ENCODE results near the gene PTK6.
A peak's percentile ranks its signal among the peaks of the same experiment; 100 is the strongest.

PTK6 gene

DNA sequence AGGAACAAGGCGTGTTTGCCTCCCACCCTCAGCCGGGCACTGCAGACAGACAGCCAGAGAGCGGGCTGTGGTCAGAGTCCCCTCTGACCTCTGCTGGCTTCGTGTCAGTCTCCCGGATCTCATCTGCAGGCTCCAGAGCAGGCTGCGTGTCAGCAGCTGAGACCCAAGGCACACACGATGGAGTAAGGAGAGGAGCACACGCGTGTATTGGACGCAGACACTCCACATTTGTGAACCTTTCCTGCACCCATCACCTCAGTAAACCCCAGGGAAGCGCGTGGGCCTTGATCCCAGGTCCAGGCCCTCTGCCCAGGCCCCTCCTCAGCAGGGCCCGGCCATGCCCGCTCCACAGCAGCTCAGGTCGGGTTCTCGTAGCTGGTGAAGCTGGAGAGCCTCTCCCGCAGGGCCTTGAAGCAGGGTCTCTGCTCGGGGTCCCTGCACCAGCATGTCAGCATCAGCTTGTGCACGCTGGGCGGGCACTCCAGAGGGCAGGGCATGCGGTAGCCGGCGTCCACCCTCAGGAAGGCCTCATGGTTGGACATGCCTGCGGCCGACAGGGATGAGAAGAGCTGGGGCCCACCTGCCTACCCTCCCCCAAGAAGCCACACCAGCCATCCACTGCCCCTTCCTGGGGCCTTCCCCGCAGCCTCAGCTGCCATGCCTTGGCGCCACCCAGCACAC, 7.9 kb downstream of the PTK6 start:
- Histone ChIP-seq H3K27ac (no peak overlapping the region), H3K4me3 (no peak overlapping the region), H3K27me3 (peaks cover 0 to 19% (median 3%) of the 10 kb centered on the region in 11 experiments; a peak in 14 of 22 replicates), H3K9me3 (replicated peaks in 1 of 11) (no peaks in the 10 kb centered on the region), H3K4me2 (no peak overlapping the region), H3K9ac (no peak overlapping the region), H3K36me3 (no peaks in the 10 kb centered on the region), H4K20me1 (peaks cover 0 to 56% (median 10%) of the 10 kb centered on the region in 11 experiments; a peak in 14 of 22 replicates), H3K4me1 (peaks cover 11 to 54% (median 37%) of the 10 kb centered on the region in 10 experiments; a peak in 19 of 20 replicates)
- no peak for TF ChIP-seq Cebpa-rat (IDR thresholded peaks at IDR 0.05)

GRCh38 chr20:63527184-63527583, 10.0 kb downstream of the PTK6 start:
- peaks cover 13 to 18% (median 16%) of the 10 kb centered on the region in 11 experiments for H3K36me3 ChIP-seq

DNA sequence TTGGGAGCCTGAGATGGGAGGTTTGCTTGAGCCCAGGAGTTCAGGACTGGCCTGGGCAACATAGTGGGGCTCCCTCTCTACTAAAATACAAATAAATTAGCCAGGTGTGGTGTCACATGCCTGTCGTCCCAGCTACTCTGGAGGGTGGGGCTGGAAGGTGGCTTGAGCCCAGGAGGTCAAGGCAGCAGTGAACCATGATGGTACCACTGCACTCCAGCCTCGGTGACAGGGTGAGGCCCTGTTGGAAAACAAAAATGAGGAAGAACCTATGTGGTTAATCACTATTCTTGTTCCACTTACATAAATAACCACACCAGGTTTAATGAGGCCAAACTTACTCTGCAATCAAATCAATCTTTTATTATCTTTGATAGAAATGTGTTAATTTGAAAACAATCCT, 11.2 kb downstream of the PTK6 start:
- Histone ChIP-seq H3K36me3 (peaks cover 16 to 20% (median 19%) of the 10 kb centered on the region in 11 experiments), H3K9ac (no peak overlapping the region), H3K4me2 (peak overlapping the region; percentile 38 to 68 (median 51); a peak in 20 of 22 replicates), H3K27ac (no peak overlapping the region), H3K4me1 (peaks cover 20 to 47% (median 36%) of the 10 kb centered on the region in 10 experiments), H3K4me3 (no peak overlapping the region), H4K20me1 (peaks cover 21 to 75% (median 37%) of the 10 kb centered on the region in 11 experiments; a peak in 21 of 22 replicates), H3K27me3 (no peaks in the 10 kb centered on the region), H3K9me3 (replicated peaks in 1 of 11) (peaks cover 8 to 12% (median 10%) of the 10 kb centered on the region in 11 experiments; a peak in 19 of 22 replicates)
- TF ChIP-seq Cebpa-rat (IDR thresholded peaks at IDR 0.05): no peak

More at GRCh38 chr20:63527184-63527583, 10.0 kb downstream of the PTK6 start:
- peaks cover 11 to 64% (median 26%) of the 10 kb centered on the region in 11 experiments; a peak in 21 of 22 replicates for H4K20me1 ChIP-seq
- H3K4me2 ChIP-seq: no peak overlapping the region
- TF ChIP-seq Cebpa-rat (IDR thresholded peaks at IDR 0.05): no peak
- peaks cover 13 to 38% (median 28%) of the 10 kb centered on the region in 10 experiments for H3K4me1 ChIP-seq
- H3K4me3 ChIP-seq: no peak overlapping the region
- H3K9ac ChIP-seq: no peak overlapping the region
- no peak overlapping the region for H3K27ac ChIP-seq
- H3K27me3 ChIP-seq: peaks cover 0 to 1% (median 0%) of the 10 kb centered on the region in 11 experiments; a peak in 1 of 22 replicates
- peaks cover 8 to 12% (median 10%) of the 10 kb centered on the region in 11 experiments; a peak in 19 of 22 replicates for H3K9me3 ChIP-seq (replicated peaks in 1 of 11)

- no peak overlapping the region for H3K9ac ChIP-seq
- H3K36me3 ChIP-seq: peaks cover 16 to 20% (median 19%) of the 10 kb centered on the region in 11 experiments
- 0 out of 22 replicates have a peak overlapping the region, but pooled peaks of 2 of the 11 experiments have one; percentile 50 to 51 for H3K4me2 ChIP-seq
- H3K9me3 ChIP-seq (replicated peaks in 1 of 11): peaks cover 8 to 12% (median 10%) of the 10 kb centered on the region in 11 experiments; a peak in 19 of 22 replicates
- no peak overlapping the region for H3K27ac ChIP-seq
- H3K27me3 ChIP-seq: no peaks in the 10 kb centered on the region
- H3K4me3 ChIP-seq: no peak overlapping the region
- H3K4me1 ChIP-seq: peaks cover 20 to 41% (median 32%) of the 10 kb centered on the region in 10 experiments
- no peak for TF ChIP-seq Cebpa-rat (IDR thresholded peaks at IDR 0.05)
- peaks cover 21 to 75% (median 38%) of the 10 kb centered on the region in 11 experiments; a peak in 21 of 22 replicates for H4K20me1 ChIP-seq
These were observed 12.0 kb downstream of the PTK6 start for GRCh38 chr20:63525185-63525584.

DNA sequence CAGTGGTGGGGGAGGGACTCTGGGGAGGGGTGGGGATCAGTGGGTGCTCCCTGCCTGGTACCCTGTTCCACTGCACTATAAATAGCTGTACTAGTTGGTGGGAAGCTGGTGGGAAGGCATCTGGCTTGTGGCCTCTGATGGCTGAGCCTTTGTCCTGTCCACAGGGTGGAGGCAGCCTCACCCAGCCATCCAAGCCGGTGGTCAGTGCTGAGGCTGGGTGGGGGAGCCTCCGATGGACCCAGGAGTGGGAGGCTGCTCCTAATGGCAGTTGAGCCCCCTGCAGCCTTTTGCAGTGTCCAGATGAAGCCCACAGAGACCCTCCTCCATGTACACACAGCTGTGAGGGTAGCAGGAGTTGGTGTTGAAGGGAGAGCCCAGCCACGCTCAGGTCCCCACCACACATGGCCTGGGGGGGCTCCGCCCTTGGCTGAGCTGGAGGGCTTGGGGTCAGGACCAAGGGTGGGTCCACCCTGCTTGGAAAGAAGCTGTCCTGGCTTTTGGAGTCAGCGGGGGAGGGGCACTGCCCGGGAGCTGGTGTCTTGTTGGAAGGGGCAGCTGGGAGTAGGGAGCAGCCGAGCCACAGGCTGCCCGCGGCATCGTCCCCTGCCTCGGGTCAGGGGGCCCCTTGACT, 14.1 kb downstream of the PTK6 start:
- Histone ChIP-seq H3K4me3 (peak overlapping the region in 1 of 10 experiments; percentile 9; a peak in 2 of 20 replicates), H3K36me3 (peaks cover 16 to 20% (median 19%) of the 10 kb centered on the region in 11 experiments), H3K4me1 (peaks cover 29 to 58% (median 49%) of the 10 kb centered on the region in 10 experiments), H3K9me3 (replicated peaks in 1 of 11) (peaks cover 8 to 12% (median 10%) of the 10 kb centered on the region in 11 experiments; a peak in 19 of 22 replicates), H3K4me2 (peak overlapping the region in 2 of 11 experiments; percentile 19 to 21; a peak in 2 of 22 replicates), H4K20me1 (peaks cover 21 to 61% (median 38%) of the 10 kb centered on the region in 11 experiments; a peak in 21 of 22 replicates), H3K27ac (no peak overlapping the region), H3K27me3 (no peaks in the 10 kb centered on the region; a peak in 1 of 22 replicates), H3K9ac (no peak overlapping the region)
- no peak for TF ChIP-seq Cebpa-rat (IDR thresholded peaks at IDR 0.05)

- H3K27ac ChIP-seq: no peak overlapping the region
- no peak for TF ChIP-seq Cebpa-rat (IDR thresholded peaks at IDR 0.05)
- peaks cover 8 to 12% (median 10%) of the 10 kb centered on the region in 11 experiments; a peak in 19 of 22 replicates for H3K9me3 ChIP-seq (replicated peaks in 1 of 11)
- H3K9ac ChIP-seq: peak overlapping the region in 9 of 11 experiments; percentile 26 to 65 (median 49); a peak in 16 of 22 replicates
- peak overlapping the region in 5 of 10 experiments; percentile 17 to 47 (median 33); a peak in 6 of 20 replicates for H3K4me3 ChIP-seq
- H3K36me3 ChIP-seq: peaks cover 16 to 20% (median 19%) of the 10 kb centered on the region in 11 experiments
- peak overlapping the region; percentile 65 to 100 (median 97); a peak in 21 of 22 replicates for H3K4me2 ChIP-seq
- peaks cover 29 to 64% (median 51%) of the 10 kb centered on the region in 10 experiments for H3K4me1 ChIP-seq
- no peaks in the 10 kb centered on the region; a peak in 1 of 22 replicates for H3K27me3 ChIP-seq
- peaks cover 21 to 56% (median 38%) of the 10 kb centered on the region in 11 experiments; a peak in 21 of 22 replicates for H4K20me1 ChIP-seq
These were observed 14.9 kb downstream of the PTK6 start for GRCh38 chr20:63522091-63522868.

DNA sequence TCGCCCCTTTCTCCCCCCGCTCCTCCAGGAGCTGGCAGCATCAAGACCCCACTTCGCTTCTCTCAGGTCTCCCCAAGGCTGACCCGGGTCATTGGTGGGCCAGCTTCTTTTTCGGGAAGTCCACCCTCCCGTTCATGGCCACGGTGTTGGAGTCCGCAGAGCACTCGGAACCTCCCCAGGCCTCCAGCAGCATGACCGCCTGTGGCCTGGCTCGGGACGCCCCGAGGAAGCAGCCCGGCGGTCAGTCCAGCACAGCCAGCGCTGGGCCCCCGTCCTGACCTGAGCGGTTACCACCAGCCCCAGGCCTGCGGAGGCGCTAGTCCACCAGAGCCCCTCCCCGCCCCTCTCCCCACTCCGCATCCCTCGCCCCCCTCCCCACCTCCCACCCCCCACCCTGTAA, 15.6 kb downstream of the PTK6 start:
- H3K4me3 ChIP-seq: peak overlapping the region; percentile 78 to 94 (median 88)
- H3K4me1 ChIP-seq: peaks cover 29 to 66% (median 51%) of the 10 kb centered on the region in 10 experiments
- peak overlapping the region; percentile 84 to 92 (median 88) for H3K9ac ChIP-seq
- H3K4me2 ChIP-seq: peak overlapping the region; percentile 93 to 100 (median 99)
- no peaks in the 10 kb centered on the region; a peak in 1 of 22 replicates for H3K27me3 ChIP-seq
- H3K36me3 ChIP-seq: peaks cover 16 to 20% (median 19%) of the 10 kb centered on the region in 11 experiments
- no peak for TF ChIP-seq Cebpa-rat (IDR thresholded peaks at IDR 0.05)
- H3K27ac ChIP-seq: peak overlapping the region in 9 of 11 experiments; percentile 77 to 92 (median 86); a peak in 18 of 22 replicates
- peaks cover 8 to 12% (median 10%) of the 10 kb centered on the region in 11 experiments; a peak in 19 of 22 replicates for H3K9me3 ChIP-seq (replicated peaks in 1 of 11)
- peaks cover 21 to 52% (median 38%) of the 10 kb centered on the region in 11 experiments; a peak in 21 of 22 replicates for H4K20me1 ChIP-seq

All from BLaER1 treated with 17β-estradiol and CSF1 and Interleukin-3, amounts not matched to agents 10 nM and 100 nM (cell line).